GM12892 (cell line): ENCODE data around the gene LRRC41.

ENCODE experiments used
- POLR2A ChIP-seq: IDR thresholded peaks from 2 replicates; pipeline ENCODE4 v1.6.1; 2011; ENCODE audit warnings: low read depth, low read length, control low read depth
- POLR2AphosphoS5 ChIP-seq: IDR thresholded peaks from 2 replicates; pipeline ENCODE4 v1.6.1; 2011; ENCODE audit warnings: low read depth, low read length, control low read depth

DNA sequence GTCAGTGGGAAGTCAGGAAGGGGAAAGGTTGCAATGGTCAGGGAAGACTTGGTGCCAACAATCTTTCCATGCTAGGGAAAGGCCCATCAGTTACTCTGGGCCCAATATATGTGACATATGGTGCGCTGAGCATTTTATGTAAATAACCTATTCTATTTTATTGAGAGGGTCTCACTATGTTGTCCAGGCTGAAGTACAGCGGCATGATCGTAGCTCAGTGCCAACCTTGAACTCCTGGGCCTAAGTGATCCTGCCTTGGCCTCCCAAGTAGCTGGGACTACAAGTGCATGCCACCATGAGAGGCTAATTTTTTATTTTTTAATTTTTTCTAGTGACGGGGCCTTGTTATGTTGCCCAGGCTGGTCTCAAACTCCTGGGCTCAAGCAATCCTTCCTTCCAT, 6.9 kb upstream of the LRRC41 start:
- TF ChIP-seq POLR2A (no peak), POLR2AphosphoS5 (no peak)
